ENCODE results near the gene RFTN1.
"Not testable (repeated sequence)": the region's sequence is repeated elsewhere in the genome, so short reads cannot be mapped to it uniquely, and the experiment has no call there.

The RFTN1 gene

GRCh38 chr3:16315623-16316022, 197.9 kb downstream of the RFTN1 start:
- in situ Hi-C loops (cut with MboI; ENCODE audit: low sequenced_read_pairs) = no loop called here

GRCh38 chr3:16313886-16314645, 199.4 kb downstream of the RFTN1 start:
- in situ Hi-C loops (cut with MboI; ENCODE audit: low sequenced_read_pairs) = no loop called here

DNA sequence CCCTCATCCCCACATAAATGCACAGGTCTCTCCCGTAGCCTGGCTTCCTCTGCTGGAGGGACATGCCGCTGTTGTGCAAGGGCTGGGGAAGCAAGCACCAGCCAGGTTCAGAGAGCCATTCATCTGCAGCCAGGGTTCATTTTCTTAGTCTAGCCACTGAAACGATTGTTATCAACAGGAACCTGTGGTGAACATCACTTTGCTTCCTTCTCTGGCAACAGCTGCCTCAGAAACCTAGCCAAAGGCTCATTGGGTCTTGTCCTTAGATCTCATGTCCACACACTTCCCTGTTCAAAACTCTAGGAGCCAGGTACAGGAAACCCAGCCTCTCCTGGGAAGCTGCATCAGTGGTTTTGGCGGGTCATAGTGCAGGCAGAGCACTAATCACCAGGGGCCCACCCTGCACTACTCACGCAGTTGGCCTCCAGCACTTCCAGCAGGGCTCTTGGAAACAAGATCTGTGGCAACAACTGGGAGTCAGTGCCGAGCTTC, 201.5 kb downstream of the RFTN1 start:
- in situ Hi-C loops (cut with MboI; ENCODE audit: low sequenced_read_pairs) = no loop called here

DNA sequence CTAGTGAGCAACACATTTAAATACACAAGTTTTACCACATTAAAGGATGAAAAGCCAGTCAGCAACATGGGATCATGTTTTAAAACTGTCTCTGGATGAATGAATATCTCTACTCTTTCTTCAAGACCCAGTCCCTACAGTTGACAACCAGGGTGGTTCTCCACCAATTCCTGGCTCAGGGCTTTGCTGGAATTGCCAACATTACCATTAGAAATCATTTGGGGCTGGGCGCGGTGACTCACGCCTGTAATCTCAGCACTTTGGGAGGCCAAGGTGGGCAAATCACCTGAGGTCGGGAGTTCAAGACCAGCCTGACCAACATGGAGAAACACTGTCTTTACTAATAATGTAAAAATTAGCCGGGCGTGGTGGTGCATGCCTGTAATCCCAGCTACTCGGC, 203.0 kb downstream of the RFTN1 start:
- in situ Hi-C loops (cut with MboI; ENCODE audit: low sequenced_read_pairs) = not testable (repeated sequence)

GRCh38 chr3:16309558-16309957, 203.9 kb downstream of the RFTN1 start:
- in situ Hi-C loops (cut with MboI; ENCODE audit: low sequenced_read_pairs) = no loop called here

GRCh38 chr3:16308727-16309126, 204.8 kb downstream of the RFTN1 start:
- in situ Hi-C loops (cut with MboI; ENCODE audit: low sequenced_read_pairs) = no loop called here

DNA sequence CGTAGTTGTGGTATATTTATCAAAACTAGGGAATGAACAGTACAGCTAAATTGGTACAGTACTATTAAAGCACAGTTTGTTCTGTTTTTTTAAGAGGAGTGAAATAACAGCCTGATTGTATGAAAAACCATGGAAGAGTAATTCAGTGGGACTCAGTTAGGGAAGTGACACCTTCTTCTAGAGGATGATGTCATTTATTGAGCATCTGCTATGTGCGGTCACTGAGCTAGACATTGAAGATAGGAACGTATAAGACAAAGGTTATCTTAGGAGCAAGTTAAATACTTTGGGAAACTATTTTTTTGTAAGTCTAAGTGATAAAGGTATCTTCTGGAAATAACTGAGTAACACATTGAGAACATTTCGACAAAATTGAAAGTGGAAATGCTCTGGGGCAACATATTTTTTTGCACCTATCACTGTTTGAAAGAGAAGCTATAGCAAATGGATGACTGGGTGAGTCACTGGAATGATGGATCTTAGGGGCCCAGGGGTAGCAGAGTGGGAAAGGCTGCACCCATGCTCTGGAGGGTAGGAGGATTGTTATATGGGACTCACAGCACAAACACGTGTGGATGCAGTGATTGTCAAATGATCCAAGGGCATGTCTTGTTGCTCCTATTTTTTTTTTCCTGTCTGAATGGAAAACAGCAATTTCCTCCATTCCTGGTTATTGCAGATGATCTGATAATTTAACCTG, 205.5 kb downstream of the RFTN1 start:
- in situ Hi-C loops (cut with MboI; ENCODE audit: low sequenced_read_pairs) = no loop called here

DNA sequence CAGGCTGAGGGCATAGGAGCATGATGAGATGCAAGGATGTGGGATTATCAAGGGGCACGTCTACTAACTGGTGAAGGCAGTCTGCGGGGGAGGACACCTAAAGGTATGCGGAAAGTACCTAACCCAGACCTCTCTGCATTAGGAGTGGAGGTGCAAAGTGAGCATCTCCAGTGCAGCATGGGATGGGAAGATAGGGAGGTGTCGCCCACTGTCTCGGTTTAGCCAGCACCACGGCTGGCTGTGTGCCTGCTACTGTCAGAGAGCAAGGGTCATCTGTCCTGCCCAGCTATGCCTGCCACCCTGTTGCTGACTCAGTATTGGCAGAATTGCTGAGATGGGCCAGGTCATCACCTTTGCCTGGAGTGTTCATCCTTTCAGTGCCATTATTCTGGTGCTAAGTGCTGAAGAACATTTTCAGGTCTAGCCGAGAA, 208.4 kb downstream of the RFTN1 start:
- in situ Hi-C loops (cut with MboI; ENCODE audit: low sequenced_read_pairs) = no loop called here

DNA sequence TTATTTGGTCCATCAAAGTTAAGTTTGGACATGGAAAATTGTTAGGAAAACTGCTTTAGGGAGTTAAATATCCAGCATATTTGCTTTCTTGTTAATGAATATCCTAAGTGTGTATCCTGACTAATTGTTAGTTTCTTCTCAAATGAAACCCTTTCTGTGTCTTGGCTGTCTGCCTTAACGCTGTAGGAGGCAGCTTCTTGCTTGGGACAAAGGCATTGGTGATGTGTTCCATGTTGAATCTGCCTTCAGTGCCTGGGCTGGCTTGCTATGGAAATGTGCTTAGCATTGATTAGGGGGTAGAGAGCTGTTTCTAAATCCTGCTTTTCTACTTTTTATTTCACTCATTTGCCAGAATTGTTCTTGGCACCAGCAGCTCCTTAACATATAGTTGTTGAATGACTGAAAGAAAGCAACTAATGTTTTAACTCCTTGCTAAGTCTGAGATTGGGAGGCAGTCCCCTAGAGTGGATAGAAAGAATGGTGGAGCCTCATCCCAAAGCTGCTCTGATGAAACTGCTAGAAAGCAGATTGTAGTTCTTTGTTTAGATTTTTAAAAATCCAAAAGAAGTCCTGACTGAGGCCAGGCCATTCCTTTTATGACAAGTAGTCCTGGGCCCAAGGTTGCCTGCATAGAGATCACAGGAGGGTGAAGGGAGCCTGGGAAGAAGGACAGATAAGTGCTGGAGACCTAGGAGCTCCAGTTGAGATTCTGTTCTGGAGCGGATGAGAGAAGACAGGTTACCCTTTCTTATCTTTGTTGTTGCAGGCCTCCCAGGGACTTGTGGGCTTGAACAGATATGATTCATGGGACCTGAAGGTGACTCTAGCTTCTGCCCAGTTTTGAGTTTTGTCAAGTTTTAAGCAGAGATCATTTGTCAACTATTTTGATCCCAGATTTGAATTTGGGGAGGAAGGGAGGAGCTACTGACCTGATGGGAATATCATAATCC, 209.2 kb downstream of the RFTN1 start:
- in situ Hi-C loops (cut with MboI; ENCODE audit: low sequenced_read_pairs) = no loop called here

GRCh38 chr3:16303037-16303575, 210.4 kb downstream of the RFTN1 start:
- in situ Hi-C loops (cut with MboI; ENCODE audit: low sequenced_read_pairs) = no loop called here

DNA sequence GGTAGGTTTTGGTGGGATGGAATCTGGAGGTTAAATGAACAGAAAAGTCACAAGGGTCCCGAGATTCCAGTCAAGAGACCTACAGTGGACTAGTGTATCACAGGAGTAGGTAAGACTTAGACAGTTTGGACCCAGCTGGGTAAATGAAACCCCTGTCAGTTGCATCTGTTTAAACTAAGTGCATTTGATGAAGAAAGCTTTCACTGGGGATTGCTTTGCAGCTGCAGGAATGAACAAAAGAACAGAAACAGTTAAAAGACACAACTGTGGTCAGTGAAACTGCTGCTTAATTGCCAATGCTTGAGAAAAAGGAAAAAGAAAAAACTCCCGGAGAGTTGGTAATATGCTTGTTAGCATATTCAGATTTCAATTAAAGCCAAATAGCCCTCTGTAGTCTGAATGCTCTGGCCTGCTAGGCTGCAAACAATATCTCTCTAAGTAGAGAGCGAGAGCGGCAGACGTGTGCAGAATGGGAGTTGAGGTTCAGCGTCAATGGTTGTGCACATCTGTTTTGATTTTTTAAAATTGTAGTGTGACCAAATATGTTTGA, 211.3 kb downstream of the RFTN1 start:
- in situ Hi-C loops (cut with MboI; ENCODE audit: low sequenced_read_pairs) = no loop called here

GRCh38 chr3:16301507-16301906, 212.0 kb downstream of the RFTN1 start:
- in situ Hi-C loops (cut with MboI; ENCODE audit: low sequenced_read_pairs) = no loop called here

GRCh38 chr3:16300881-16301359, 212.6 kb downstream of the RFTN1 start:
- in situ Hi-C loops (cut with MboI; ENCODE audit: low sequenced_read_pairs) = no loop called here

DNA sequence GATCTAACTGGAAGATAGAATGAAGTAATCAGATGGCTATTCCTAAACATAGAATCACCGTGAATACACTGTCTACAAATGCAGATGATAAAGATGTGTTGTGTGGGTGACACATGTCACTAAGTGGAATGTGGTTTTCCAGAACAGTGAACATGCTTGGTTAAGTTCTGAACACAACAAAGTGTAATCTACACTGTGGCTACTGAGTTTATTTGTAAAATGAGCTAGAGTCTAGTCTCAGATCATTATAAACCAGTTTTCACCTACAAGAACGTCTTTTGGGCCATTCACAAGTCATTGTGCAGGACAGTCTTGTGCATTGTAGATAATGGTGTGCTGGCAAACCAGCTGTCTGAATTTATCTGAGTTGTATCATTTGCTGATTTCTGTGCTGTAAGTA, 213.2 kb downstream of the RFTN1 start:
- in situ Hi-C loops (cut with MboI; ENCODE audit: low sequenced_read_pairs) = no loop called here

GRCh38 chr3:16299746-16300145, 213.8 kb downstream of the RFTN1 start:
- in situ Hi-C loops (cut with MboI; ENCODE audit: low sequenced_read_pairs) = no loop called here

DNA sequence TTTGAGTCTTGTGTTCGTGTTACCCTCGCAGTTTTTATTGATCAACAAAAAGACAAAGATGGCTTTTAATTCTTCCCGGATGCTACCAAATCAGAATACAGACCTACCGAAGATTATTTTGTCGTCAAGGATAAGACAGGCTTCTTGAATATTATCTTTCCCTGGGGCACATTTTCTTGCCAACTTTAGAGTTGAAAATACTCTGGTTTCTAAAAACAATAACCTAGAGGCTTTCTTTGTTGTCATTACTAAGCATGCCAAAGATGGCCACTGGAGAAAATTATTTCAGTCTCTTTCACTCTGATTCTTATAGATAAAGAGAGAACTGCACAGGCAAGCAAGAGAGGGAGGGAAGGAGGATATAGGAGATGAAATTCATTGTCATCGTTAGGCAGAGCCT, 214.6 kb downstream of the RFTN1 start:
- in situ Hi-C loops (cut with MboI; ENCODE audit: low sequenced_read_pairs) = no loop called here

DNA sequence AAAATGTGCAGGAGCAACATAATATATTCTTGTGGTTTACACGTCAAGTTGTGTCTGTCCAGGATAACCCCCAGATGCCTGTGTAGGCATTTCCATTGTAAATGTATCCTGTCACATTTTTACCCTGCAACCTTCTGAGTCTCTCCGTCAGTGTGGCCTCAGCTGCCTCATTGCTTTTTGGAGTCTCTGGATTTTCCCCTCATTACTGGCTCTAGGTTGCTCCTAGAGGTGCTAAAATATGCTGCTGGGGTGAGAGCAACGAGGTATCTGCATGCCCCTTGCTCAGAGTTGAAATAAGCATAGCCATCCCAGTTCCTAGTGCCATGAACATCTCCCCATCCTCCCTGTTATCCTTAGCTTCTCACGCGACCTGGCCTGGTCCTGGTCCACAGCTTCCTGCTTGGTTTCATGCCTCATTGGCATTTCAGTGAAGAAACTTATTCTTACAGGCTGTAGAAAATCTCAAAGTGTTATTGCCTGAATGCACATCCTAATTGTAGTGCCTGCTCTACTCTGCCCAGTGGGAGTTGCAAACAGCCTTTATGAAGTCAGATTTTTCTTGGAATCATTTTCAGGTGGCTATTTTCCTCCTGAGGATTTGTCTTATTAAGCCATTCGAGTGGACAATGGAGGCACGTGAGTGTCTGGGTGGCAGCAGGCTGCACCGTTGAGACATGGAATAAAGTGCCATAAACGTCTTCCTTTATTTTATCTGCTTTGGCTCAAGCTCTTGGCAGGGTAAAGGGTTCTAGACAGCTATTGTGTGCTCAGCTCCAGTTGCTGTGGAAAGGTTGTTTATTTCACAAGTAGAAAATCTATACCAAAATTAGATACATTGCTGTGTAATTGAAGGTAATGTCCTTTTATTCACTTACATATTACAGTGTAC, 215.3 kb downstream of the RFTN1 start:
- in situ Hi-C loops (cut with MboI; ENCODE audit: low sequenced_read_pairs) = no loop called here

GRCh38 chr3:16295298-16295890, 218.1 kb downstream of the RFTN1 start:
- in situ Hi-C loops (cut with MboI; ENCODE audit: low sequenced_read_pairs) = no loop called here

- in situ Hi-C loops (cut with MboI; ENCODE audit: low sequenced_read_pairs) = no loop called here
These were observed 218.7 kb downstream of the RFTN1 start for GRCh38 chr3:16294844-16295243.
